Activated T-helper 17 cell treated with anti-CD3 and anti-CD28 coated beads, Interleukin-2, amount 50 U/mL, for 72 hours (primary cell): ENCODE results near the gene MIEF1. TPM values are rescaled to one million over a fixed set of nuclear protein-coding genes. Genes with fewer than 3 reads are reported as not detected.

Experiments
- ATAC-seq: fragments of 150-1000 bp; cut with Tn5 transposase; replicated peaks from 2 replicates; pipeline ENCODE4 v1.10.0; 2021; ENCODE audit warnings: mild to moderate bottlenecking, moderate library complexity
- H3K27ac Mint-ChIP-seq: one replicate; pipeline ENCODE4 v1.8.0; 2022; ENCODE audit warnings: mixed read lengths
- H3K27me3 Mint-ChIP-seq: one replicate; pipeline ENCODE4 v1.8.0; 2022; ENCODE audit warnings: mixed read lengths
- H3K36me3 Mint-ChIP-seq: one replicate; pipeline ENCODE4 v1.8.0; 2022; ENCODE audit warnings: low read depth, mild to moderate bottlenecking, mixed read lengths
- H3K4me1 Mint-ChIP-seq: one replicate; pipeline ENCODE4 v1.8.0; 2022; ENCODE audit warnings: mixed read lengths
- H3K4me3 Mint-ChIP-seq: one replicate; pipeline ENCODE4 v1.8.0; 2022; ENCODE audit warnings: mild to moderate bottlenecking, mixed read lengths
- H3K9me3 Mint-ChIP-seq: one replicate; pipeline ENCODE4 v1.8.0; 2022; ENCODE audit warnings: mixed read lengths
- total RNA-seq, 2 donors: library from RNA; stranded (reverse); gene quantifications; one replicate each; pipeline ENCODE4 v1.2.3, GENCODE V29; 2022

Gene MIEF1
- total RNA-seq, 2 donors from 2014 or later: 34.7 to 54.0 TPM

- ATAC-seq: no peak
- H3K27me3 Mint-ChIP-seq: no peaks in the 10 kb centered on the region
- H3K27ac Mint-ChIP-seq: no peak overlapping the region
- no peaks in the 10 kb centered on the region for H3K4me1 Mint-ChIP-seq
- H3K4me3 Mint-ChIP-seq: no peak overlapping the region
- no peaks in the 10 kb centered on the region for H3K9me3 Mint-ChIP-seq
- H3K36me3 Mint-ChIP-seq: no peaks in the 10 kb centered on the region
These were observed 25.4 kb upstream of the MIEF1 start for GRCh38 chr22:39476664-39477063.

- Mint-ChIP-seq H3K27me3 (no peaks in the 10 kb centered on the region), H3K36me3 (no peaks in the 10 kb centered on the region), H3K27ac (no peak overlapping the region), H3K4me1 (no peaks in the 10 kb centered on the region), H3K4me3 (no peak overlapping the region), H3K9me3 (no peaks in the 10 kb centered on the region)
- ATAC-seq: no peak
These were observed 24.5 kb upstream of the MIEF1 start for GRCh38 chr22:39477542-39477941.

- no peaks in the 10 kb centered on the region for H3K4me1 Mint-ChIP-seq
- no peaks in the 10 kb centered on the region for H3K36me3 Mint-ChIP-seq
- no peak overlapping the region for H3K27ac Mint-ChIP-seq
- no peaks in the 10 kb centered on the region for H3K27me3 Mint-ChIP-seq
- no peak overlapping the region for H3K4me3 Mint-ChIP-seq
- no peaks in the 10 kb centered on the region for H3K9me3 Mint-ChIP-seq
- no peak for ATAC-seq
These were observed 23.6 kb upstream of the MIEF1 start for GRCh38 chr22:39478441-39478850.

- Mint-ChIP-seq H3K9me3 (no peaks in the 10 kb centered on the region), H3K36me3 (no peaks in the 10 kb centered on the region), H3K4me1 (no peaks in the 10 kb centered on the region), H3K4me3 (no peak overlapping the region), H3K27me3 (no peaks in the 10 kb centered on the region), H3K27ac (no peak overlapping the region)
- ATAC-seq: no peak
These were observed 22.8 kb upstream of the MIEF1 start for GRCh38 chr22:39479254-39479653.

- Mint-ChIP-seq H3K9me3 (no peaks in the 10 kb centered on the region), H3K4me1 (no peaks in the 10 kb centered on the region), H3K27me3 (no peaks in the 10 kb centered on the region), H3K4me3 (no peak overlapping the region), H3K27ac (no peak overlapping the region), H3K36me3 (no peaks in the 10 kb centered on the region)
- no peak for ATAC-seq
These were observed 21.5 kb upstream of the MIEF1 start for GRCh38 chr22:39480557-39480956.

- Mint-ChIP-seq H3K27ac (no peak overlapping the region), H3K4me1 (no peaks in the 10 kb centered on the region), H3K9me3 (no peaks in the 10 kb centered on the region), H3K36me3 (no peaks in the 10 kb centered on the region), H3K27me3 (no peaks in the 10 kb centered on the region), H3K4me3 (no peak overlapping the region)
- ATAC-seq: no peak
These were observed 21.0 kb upstream of the MIEF1 start for GRCh38 chr22:39481054-39481453.

GRCh38 chr22:39481595-39481994, 20.5 kb upstream of the MIEF1 start:
- Mint-ChIP-seq H3K4me3 (no peak overlapping the region), H3K27me3 (no peaks in the 10 kb centered on the region), H3K27ac (no peak overlapping the region), H3K36me3 (no peaks in the 10 kb centered on the region), H3K9me3 (no peaks in the 10 kb centered on the region), H3K4me1 (no peaks in the 10 kb centered on the region)
- no peak for ATAC-seq

- no peaks in the 10 kb centered on the region for H3K36me3 Mint-ChIP-seq
- H3K27me3 Mint-ChIP-seq: no peaks in the 10 kb centered on the region
- no peak overlapping the region for H3K4me3 Mint-ChIP-seq
These were observed 19.3 kb upstream of the MIEF1 start for GRCh38 chr22:39482768-39483167.

GRCh38 chr22:39486951-39487825, 14.9 kb upstream of the MIEF1 start:
- Mint-ChIP-seq H3K4me3 (no peak overlapping the region), H3K27ac (no peak overlapping the region), H3K36me3 (no peaks in the 10 kb centered on the region), H3K4me1 (peaks cover 6% of the 10 kb centered on the region), H3K27me3 (no peaks in the 10 kb centered on the region), H3K9me3 (no peaks in the 10 kb centered on the region)
- ATAC-seq: no peak

More at GRCh38 chr22:39482768-39483167, 19.3 kb upstream of the MIEF1 start:
- H3K9me3 Mint-ChIP-seq: no peaks in the 10 kb centered on the region
- no peaks in the 10 kb centered on the region for H3K4me1 Mint-ChIP-seq
- H3K27ac Mint-ChIP-seq: no peak overlapping the region
- ATAC-seq: no peak

GRCh38 chr22:39487826-39488520, 14.1 kb upstream of the MIEF1 start:
- peaks cover 6% of the 10 kb centered on the region for H3K4me1 Mint-ChIP-seq
- no peaks in the 10 kb centered on the region for H3K9me3 Mint-ChIP-seq
- no peak overlapping the region for H3K4me3 Mint-ChIP-seq
- H3K27me3 Mint-ChIP-seq: no peaks in the 10 kb centered on the region
- H3K36me3 Mint-ChIP-seq: no peaks in the 10 kb centered on the region
- ATAC-seq: no peak
- H3K27ac Mint-ChIP-seq: no peak overlapping the region

GRCh38 chr22:39488563-39489083, 13.5 kb upstream of the MIEF1 start:
- Mint-ChIP-seq H3K36me3 (no peaks in the 10 kb centered on the region), H3K4me3 (no peak overlapping the region), H3K27ac (no peak overlapping the region), H3K4me1 (peaks cover 6% of the 10 kb centered on the region), H3K27me3 (no peaks in the 10 kb centered on the region), H3K9me3 (no peaks in the 10 kb centered on the region)
- ATAC-seq: no peak

GRCh38 chr22:39489094-39490068, 12.7 kb upstream of the MIEF1 start:
- H3K9me3 Mint-ChIP-seq: no peaks in the 10 kb centered on the region
- no peaks in the 10 kb centered on the region for H3K36me3 Mint-ChIP-seq
- H3K4me1 Mint-ChIP-seq: peaks cover 6% of the 10 kb centered on the region
- no peaks in the 10 kb centered on the region for H3K27me3 Mint-ChIP-seq
- ATAC-seq: no peak
- H3K27ac Mint-ChIP-seq: no peak overlapping the region
- H3K4me3 Mint-ChIP-seq: peak overlapping the region; percentile 23

- Mint-ChIP-seq H3K36me3 (no peaks in the 10 kb centered on the region), H3K27me3 (no peaks in the 10 kb centered on the region), H3K9me3 (no peaks in the 10 kb centered on the region), H3K27ac (peak overlapping the region; percentile 51), H3K4me1 (peaks cover 6% of the 10 kb centered on the region), H3K4me3 (peak overlapping the region; percentile 23)
- peak; percentile 100 for ATAC-seq
These were observed 11.8 kb upstream of the MIEF1 start for GRCh38 chr22:39490135-39490798.
